T47D (cell line): ENCODE results near the gene CTLA4.
A peak's percentile ranks its signal among the peaks of the same experiment; 100 is the strongest.

ENCODE experiments used
- DNase-seq, 2 experiments: peaks; one replicate each; pipeline versions ENCODE4 v3.0.0 to v3.0.0-alpha.2; 2011 to 2012; ENCODE audit warnings: low read depth in 1 of 2, low spot score in 1 of 2
- JUND ChIP-seq: IDR thresholded peaks from 2 replicates; pipeline ENCODE4 v1.6.1; 2012; ENCODE audit warnings: low read depth
- in situ Hi-C: cut with HindIII; loops from 2 replicates; pipeline ENCODE4 v1.10.0; 2016; ENCODE audit warnings: low sequenced_read_pairs, low pct_unique_long_range_greater_than_20kb

The CTLA4 gene

DNA sequence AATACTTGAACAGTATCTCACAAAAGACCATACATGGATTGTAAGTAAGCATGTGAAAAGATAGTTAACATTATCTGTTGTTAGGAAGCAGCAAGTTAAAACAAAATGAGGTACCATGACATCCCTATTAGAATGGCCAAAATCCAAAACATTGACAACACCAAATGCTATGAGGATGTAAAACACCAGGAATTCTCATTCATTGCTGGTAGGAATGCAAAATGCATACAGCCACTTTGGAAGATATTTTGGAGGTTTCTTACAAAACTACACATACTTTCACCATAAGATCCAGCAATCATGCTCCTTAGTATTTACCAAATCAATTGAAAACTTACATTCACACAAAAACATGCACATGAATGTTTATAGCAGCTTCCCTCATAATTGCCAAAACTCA, 38.1 kb downstream of the CTLA4 start:
- no peak for DNase-seq
- no peak for TF ChIP-seq JUND
- in situ Hi-C loops = no loop called here

DNA sequence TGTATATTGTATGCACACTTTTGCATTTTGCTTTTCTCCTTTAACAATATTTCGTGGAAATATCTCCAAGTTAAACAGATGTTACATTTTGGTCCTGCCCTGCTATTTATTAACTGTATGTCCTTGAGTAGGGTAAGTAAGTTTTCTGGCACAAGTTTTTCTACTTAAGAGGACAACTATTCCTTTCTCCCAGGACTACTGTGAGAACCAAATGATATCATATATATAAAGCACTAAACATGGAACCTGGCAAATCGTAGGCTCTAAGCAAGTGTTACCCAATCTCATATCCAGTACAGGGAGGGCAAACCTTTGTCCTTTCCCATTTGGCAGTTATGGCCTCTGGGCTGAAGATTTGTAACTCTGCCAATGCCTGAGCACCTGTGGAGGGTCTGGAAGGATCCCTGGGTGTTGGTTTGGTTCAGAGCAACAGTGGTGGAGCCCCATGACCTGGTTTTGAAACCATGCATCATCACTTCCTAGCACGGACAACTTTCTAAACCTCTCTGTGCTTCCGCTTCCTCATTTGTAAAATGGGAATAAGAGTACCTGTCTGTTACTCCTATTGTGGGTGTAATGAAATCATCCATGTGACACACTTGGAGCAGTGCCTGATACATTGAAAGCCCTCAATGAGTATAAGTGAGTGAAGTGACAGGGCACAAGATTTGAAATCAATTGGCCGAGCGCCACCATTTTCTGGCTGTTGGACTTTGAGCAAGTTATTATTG, 40.7 kb downstream of the CTLA4 start:
- DNase-seq = no peak
- no peak for TF ChIP-seq JUND
- in situ Hi-C loops = no loop called here

DNA sequence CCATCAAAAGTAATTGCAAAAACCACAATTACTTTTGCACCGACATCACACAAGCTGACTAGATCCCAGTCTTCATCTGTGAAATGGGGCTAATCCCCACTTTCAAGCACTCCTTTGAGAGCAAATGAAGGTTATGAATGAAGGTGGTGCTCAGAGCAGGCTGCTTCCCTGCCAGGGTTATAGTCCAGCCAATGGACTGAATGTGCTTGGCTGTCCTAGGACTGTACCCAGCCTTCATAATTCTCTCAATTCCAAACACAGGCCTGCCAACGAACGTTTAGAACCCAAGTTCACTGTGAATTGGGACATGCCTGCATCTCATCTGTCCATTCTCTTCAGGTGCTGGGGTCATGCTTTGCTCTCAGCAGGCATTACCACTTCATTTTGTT, 41.2 kb downstream of the CTLA4 start:
- TF ChIP-seq JUND = no peak
- in situ Hi-C loops = no loop called here
- no peak for DNase-seq

DNA sequence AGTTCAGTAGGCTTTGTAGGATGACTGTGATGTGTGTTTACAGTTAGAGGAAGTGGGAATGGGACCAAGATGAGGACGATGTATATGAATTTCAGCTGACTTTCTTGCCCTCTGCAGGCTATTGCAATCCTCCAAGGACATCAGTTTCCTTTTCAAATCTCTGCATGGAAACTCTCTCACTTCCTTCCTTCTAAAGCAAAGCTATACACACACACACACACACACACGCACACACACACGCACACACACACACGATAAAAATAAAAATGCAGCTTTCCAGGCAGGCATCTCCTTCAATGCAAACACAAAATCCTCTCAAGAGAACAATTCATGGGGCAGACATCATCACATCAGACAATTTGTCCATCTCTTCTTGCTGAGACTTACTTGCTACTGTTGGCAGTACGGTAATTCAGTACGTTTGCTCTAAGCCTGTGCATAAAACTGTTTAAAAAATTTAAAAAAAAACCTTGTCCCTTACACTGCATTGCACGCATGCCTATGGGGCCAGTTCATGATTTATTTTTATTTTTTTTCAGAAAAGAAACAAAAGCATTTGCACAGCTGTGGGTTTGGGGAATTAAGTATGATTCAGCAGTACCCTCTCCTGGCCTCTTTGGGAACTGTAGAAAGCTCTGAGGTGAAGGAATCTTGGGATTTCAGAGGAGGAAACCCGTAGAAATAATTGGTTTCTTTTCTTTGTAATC, 41.8 kb downstream of the CTLA4 start:
- no peak for TF ChIP-seq JUND
- in situ Hi-C loops = no loop called here
- peak; percentile 36 to 47 for DNase-seq

DNA sequence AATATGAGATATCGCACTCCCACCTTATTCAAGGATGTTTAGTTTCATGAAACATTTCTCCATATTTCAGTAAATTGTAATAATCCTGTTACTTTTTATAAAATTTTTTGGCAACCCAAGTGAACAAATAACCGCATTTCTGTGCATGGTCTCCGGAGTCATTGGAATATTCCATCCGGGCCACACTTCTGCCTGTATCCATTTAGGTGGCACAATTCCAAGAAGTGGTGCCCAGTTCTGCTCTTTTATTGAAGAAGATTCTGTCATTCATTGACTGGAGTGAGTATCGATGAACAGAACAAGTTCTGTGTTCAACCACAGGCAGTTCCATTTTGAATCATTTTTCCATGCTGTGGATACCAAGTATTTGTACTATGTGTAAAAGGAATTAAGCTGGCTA, 42.4 kb downstream of the CTLA4 start:
- no peak for TF ChIP-seq JUND
- DNase-seq = no peak
- in situ Hi-C loops = no loop called here

DNA sequence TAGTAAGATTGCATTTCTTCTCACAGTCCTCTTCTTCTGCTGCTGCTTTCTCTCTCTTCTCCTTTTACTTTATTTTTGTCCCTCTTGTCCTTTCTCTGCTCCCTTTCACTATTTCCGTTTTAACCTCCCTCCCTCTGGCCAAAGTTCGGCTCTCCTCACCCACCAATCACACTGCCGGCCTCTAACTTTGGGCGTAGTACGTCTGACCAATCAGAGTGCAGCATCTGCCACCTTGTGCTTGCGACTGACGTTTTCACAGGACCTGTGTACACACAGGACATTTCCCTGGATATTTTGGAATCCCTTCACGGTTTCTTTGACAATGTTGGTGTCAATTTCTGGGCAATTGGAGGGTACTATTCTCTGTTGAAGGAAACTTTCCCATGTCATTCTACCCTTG, 46.4 kb downstream of the CTLA4 start:
- TF ChIP-seq JUND = no peak
- in situ Hi-C loops = no loop called here
- no peak for DNase-seq

DNA sequence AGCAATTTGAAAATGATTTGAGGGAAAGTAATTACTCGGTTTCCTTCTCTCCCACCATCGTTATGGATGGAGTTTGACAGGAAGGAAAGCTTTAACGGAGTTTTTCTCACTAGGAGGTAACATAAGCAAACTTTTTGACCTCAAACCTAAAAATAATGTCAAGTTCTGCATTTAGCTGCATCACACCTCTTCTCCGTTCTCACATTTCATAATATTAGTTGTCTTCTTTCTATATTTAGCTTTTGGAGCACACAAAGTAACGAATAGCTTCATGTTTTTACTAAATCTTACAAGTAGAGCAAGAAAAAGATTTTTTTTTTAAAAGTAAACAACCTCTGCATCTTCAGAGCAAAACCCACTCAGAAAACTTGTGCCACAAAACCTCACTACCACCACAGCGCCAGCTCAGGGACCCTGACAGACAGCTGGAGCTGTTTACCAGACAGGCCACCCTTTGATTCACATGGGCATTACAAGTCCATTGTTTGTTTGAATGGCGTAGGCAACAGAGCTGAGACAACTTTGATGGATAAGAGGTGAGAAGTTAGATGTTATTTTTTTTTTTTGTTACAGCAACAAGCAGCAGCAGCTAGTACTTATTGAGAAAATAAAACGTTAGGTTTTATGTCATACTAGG, 47.1 kb downstream of the CTLA4 start:
- DNase-seq = no peak
- in situ Hi-C loops = no loop called here
- TF ChIP-seq JUND = no peak

DNA sequence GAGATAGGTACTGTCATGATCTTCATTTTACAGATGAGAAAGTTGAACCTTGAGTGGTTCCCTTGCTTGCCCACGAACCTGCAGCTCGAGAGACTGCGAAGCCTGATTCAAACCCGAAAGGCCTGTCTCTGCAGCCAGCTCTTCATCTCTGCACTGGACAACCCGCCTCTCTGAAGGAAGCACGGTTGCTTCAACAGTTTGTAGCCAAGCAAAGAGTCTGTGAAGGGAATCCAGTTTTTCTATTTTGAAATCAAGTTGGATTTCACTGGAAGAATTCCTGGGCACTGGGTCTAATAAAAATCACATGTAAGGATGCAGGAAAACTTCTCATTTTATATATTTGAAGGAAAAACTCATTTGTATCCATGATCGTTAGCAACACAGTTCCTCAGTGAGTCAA, 47.7 kb downstream of the CTLA4 start:
- in situ Hi-C loops = no loop called here
- no peak for DNase-seq
- TF ChIP-seq JUND = no peak

DNA sequence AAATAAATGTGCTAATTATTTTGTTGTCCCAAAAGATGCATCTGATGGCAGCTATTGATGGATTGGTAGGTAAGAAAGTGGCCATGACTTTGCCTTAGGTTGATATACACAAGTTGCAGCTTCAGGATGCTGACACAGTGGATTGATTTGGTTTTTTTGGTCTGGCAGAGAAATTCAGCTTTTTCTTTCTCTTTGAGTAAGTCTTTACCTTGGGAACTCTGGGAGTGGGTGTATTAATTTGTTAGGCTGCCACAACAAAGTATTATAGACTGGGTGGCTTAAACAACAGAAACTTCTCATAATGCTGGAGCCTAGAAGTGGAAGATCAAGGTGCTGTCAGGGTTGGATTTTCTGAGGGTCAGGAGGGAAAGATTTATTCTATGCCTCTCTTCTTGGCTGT, 49.2 kb downstream of the CTLA4 start:
- DNase-seq = no peak
- TF ChIP-seq JUND = no peak
- in situ Hi-C loops = no loop called here

DNA sequence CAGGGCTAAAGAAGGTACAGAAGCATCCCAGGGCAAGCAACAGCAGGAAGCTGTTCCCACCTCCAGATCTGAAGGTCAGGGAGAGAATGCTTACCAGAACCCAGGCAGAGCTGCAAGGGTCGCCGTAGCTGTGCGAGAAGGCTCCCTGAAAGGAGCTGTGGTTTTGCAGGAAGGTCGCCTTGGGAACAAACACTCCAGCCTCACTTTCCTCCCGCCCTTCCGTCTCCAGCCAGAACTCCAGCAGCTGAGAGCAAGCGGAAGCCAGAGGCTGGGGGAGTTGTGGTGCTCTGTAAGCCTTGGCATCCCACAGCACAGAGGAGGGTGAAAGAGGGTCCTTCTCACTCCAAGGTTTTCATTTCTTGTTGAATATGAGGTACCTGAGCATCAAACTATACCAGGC, 50.7 kb downstream of the CTLA4 start:
- in situ Hi-C loops = no loop called here
- DNase-seq = no peak
- no peak for TF ChIP-seq JUND

DNA sequence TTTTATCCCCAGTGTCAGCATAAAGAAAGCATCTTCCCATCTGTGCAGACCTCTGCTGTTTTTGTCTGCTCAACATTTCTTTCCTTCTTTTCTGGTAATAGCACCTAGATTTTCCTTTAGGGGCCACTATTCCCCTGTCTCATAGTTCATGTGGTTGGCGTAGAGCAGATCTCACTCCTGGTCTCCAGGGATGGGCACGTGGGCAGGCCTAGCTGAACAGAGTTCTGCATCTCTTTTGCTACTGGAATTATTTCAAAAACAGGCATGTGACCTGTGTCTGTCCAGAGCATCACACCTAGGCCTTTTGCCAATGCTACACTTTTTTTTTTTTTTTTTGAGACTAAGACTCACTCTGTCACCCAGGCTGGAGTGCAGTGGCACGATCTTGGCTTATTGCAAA, 51.3 kb downstream of the CTLA4 start:
- DNase-seq = no peak
- no peak for TF ChIP-seq JUND
- in situ Hi-C loops = no loop called here
